Trophoblast cell (in vitro differentiated cells and primary cell): Measurements from ENCODE around the gene CNNM2.

ENCODE experiments used
- DNase-seq, 2 donors: peaks; one replicate each; pipeline ENCODE4 v3.0.0-alpha.2; 2016
- H2AFZ ChIP-seq: 2 replicates; pipeline ENCODE4 v1.6.1; 2013; ENCODE audit warnings: low read length, moderate library complexity, mild to moderate bottlenecking; ENCODE audit not compliant: insufficient read depth, poor library complexity
- H2AK5ac ChIP-seq: 2 replicates; pipeline ENCODE4 v1.6.1; 2013; ENCODE audit warnings: mild to moderate bottlenecking, low read length
- H2BK120ac ChIP-seq: 2 replicates; pipeline ENCODE4 v1.6.1; 2013; ENCODE audit warnings: low read length, mild to moderate bottlenecking, moderate library complexity; ENCODE audit not compliant: insufficient read depth, poor library complexity
- H2BK12ac ChIP-seq: 2 replicates; pipeline ENCODE4 v1.6.1; 2013; ENCODE audit warnings: mild to moderate bottlenecking, low read length, moderate library complexity
- H2BK5ac ChIP-seq: 2 replicates; pipeline ENCODE4 v1.6.1; 2013; ENCODE audit warnings: low read length, low read depth, moderate library complexity, mild to moderate bottlenecking; ENCODE audit not compliant: poor library complexity
- H3K14ac ChIP-seq: 2 replicates; pipeline ENCODE4 v1.6.1; 2013; ENCODE audit warnings: mild to moderate bottlenecking, low read length
- H3K18ac ChIP-seq: 2 replicates; pipeline ENCODE4 v1.6.1; 2013; ENCODE audit warnings: mild to moderate bottlenecking, low read length
- H3K23ac ChIP-seq: 2 replicates; pipeline ENCODE4 v1.6.1; 2013; ENCODE audit warnings: low read length
- H3K27ac ChIP-seq: 2 replicates; pipeline ENCODE4 v1.5.1; 2013; ENCODE audit warnings: low read depth, mild to moderate bottlenecking, inconsistent platforms, low read length, moderate library complexity
- H3K27me3 ChIP-seq: 2 replicates; pipeline ENCODE4 v1.6.1; 2013; ENCODE audit warnings: inconsistent platforms, mild to moderate bottlenecking, low read length, moderate library complexity; ENCODE audit not compliant: insufficient read depth
- H3K36me3 ChIP-seq, 2 experiments: 1 replicate in 1 of 2; 2 replicates in 1 of 2; pipeline ENCODE4 v1.6.1; 2013; ENCODE audit warnings: low read length in 2 of 2, mild to moderate bottlenecking in 2 of 2, moderate library complexity in 1 of 2; ENCODE audit not compliant: insufficient read depth in 2 of 2, control insufficient read depth in 1 of 2
- H3K4ac ChIP-seq: 2 replicates; pipeline ENCODE4 v1.6.1; 2013; ENCODE audit warnings: low read depth, mild to moderate bottlenecking, low read length, moderate library complexity
- H3K4me1 ChIP-seq, 2 experiments: 1 replicate in 1 of 2; 2 replicates in 1 of 2; pipeline ENCODE4 v1.6.1; 2013; ENCODE audit warnings: low read length in 2 of 2, mild to moderate bottlenecking in 2 of 2, moderate library complexity in 1 of 2; ENCODE audit not compliant: insufficient read depth in 2 of 2, control insufficient read depth in 1 of 2
- H3K4me2 ChIP-seq: 2 replicates; pipeline ENCODE4 v1.6.1; 2013; ENCODE audit warnings: inconsistent platforms, mild to moderate bottlenecking, low read length, moderate library complexity
- H3K4me3 ChIP-seq: 2 replicates; pipeline ENCODE4 v1.5.1; 2013; ENCODE audit warnings: mild to moderate bottlenecking, low read depth, low read length, inconsistent platforms
- H3K79me1 ChIP-seq: one replicate; pipeline ENCODE4 v1.6.1; 2013; ENCODE audit warnings: low read length
- H3K79me2 ChIP-seq: 2 replicates; pipeline ENCODE4 v1.6.1; 2013; ENCODE audit warnings: low read length, mild to moderate bottlenecking; ENCODE audit not compliant: control insufficient read depth, insufficient read depth, poor library complexity
- H3K9ac ChIP-seq: 2 replicates; pipeline ENCODE4 v1.6.1; 2013; ENCODE audit warnings: mild to moderate bottlenecking, low read length
- H3K9me3 ChIP-seq: 2 replicates; pipeline ENCODE4 v1.6.1; 2013; ENCODE audit warnings: low read depth, mild to moderate bottlenecking, control low read depth, inconsistent platforms, low read length; ENCODE audit not compliant: insufficient read depth
- H4K12ac ChIP-seq: 2 replicates; pipeline ENCODE4 v1.6.1; 2013; ENCODE audit warnings: low read depth, mild to moderate bottlenecking, low read length, moderate library complexity
- H4K8ac ChIP-seq: 2 replicates; pipeline ENCODE4 v1.6.1; 2013; ENCODE audit warnings: low read depth, mild to moderate bottlenecking, low read length, moderate library complexity
- H4K91ac ChIP-seq: one replicate; pipeline ENCODE4 v1.6.1; 2013; ENCODE audit warnings: low read depth, mild to moderate bottlenecking, low read length, moderate library complexity
- WGBS: extraction: QIAGEN DNeasy Blood & Tissue Kit; methylation state at CpG from one replicate; pipeline ENCODE4 v1.1.7; 2013; ENCODE audit warnings: missing lambda C conversion rate; ENCODE audit not compliant: insufficient read length, insufficient coverage; ENCODE audit errors: extremely low coverage; 5-methylcytosine and 5-hydroxymethylcytosine counted together

The CNNM2 gene

DNA sequence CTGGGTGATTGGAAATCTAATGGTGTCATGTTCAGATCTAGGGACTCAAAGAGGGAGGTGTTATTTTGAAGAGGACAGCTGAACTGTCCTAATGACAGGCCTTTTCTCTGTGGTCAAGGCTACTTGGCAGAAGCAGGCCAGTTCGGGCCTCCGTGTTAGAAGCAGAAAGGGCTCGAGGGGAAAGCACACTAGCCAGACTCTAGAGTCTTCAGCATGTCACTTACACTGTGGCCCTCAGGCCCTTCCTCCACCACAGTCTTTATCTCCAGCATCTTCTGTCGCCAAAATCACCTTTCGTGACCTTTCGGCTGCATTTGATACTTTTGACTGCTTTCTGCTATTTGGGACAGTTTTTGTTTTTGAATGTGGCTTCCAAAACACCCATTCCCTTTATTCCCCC lies 123.3 kb downstream of the CNNM2 start:
- Histone ChIP-seq H3K79me1 (no peaks in the 10 kb centered on the region), H2AK5ac (no peak overlapping the region), H3K27ac (no peak overlapping the region), H3K4ac (no peak overlapping the region), H4K91ac (no peak overlapping the region), H3K4me3 (no peak overlapping the region), H3K18ac (no peak overlapping the region), H4K12ac (no peak overlapping the region), H3K9ac (no peak overlapping the region), H3K14ac (no peak overlapping the region), H3K36me3 (no peaks in the 10 kb centered on the region), H3K4me2 (no peak overlapping the region), H2BK120ac (no peak overlapping the region), H3K23ac (no peak overlapping the region), H2AFZ (no peak overlapping the region), H3K9me3 (no peaks in the 10 kb centered on the region), H3K27me3 (no peaks in the 10 kb centered on the region), H3K79me2 (no peaks in the 10 kb centered on the region), H2BK12ac (no peak overlapping the region), H4K8ac (no peak overlapping the region), H3K4me1 (peaks cover 0 to 14% of the 10 kb centered on the region in 2 experiments), H2BK5ac (no peak overlapping the region)
- WGBS: no CpG with 5 or more reads among the region's 6 CpGs
- DNase-seq: no peak

DNA sequence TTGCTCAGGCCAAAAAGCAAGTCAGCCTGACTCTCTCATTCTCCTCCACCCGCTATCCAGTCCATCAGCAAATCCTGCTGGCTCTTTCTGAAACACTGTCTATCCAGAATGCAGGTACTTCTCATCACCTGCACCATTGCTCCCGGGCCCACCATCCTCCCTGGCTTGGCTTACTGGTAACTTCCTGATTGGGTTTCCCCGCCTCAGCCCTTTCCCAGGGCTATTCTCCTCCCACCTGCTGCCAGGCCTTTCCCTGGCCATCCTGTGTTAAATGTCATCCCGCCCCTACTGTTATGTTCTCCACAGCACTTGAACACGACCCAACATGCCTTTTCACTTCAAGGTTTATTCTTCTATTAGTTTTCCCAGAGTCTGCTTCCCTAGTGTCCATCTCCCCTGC lies 124.0 kb downstream of the CNNM2 start:
- Histone ChIP-seq H2BK5ac (no peak overlapping the region), H2AFZ (no peak overlapping the region), H2BK12ac (no peak overlapping the region), H3K79me1 (no peaks in the 10 kb centered on the region), H3K9ac (no peak overlapping the region), H3K27me3 (no peaks in the 10 kb centered on the region), H4K91ac (no peak overlapping the region), H3K79me2 (no peaks in the 10 kb centered on the region), H3K4me3 (no peak overlapping the region), H3K4me2 (no peak overlapping the region), H3K36me3 (no peaks in the 10 kb centered on the region), H4K12ac (no peak overlapping the region), H3K23ac (no peak overlapping the region), H3K18ac (no peak overlapping the region), H2AK5ac (no peak overlapping the region), H2BK120ac (no peak overlapping the region), H3K4ac (no peak overlapping the region), H3K9me3 (no peaks in the 10 kb centered on the region), H3K4me1 (peaks cover 0 to 14% of the 10 kb centered on the region in 2 experiments), H3K14ac (no peak overlapping the region), H3K27ac (no peak overlapping the region), H4K8ac (no peak overlapping the region)
- no CpG with 5 or more reads among the region's 5 CpGs for WGBS
- DNase-seq: no peak

DNA sequence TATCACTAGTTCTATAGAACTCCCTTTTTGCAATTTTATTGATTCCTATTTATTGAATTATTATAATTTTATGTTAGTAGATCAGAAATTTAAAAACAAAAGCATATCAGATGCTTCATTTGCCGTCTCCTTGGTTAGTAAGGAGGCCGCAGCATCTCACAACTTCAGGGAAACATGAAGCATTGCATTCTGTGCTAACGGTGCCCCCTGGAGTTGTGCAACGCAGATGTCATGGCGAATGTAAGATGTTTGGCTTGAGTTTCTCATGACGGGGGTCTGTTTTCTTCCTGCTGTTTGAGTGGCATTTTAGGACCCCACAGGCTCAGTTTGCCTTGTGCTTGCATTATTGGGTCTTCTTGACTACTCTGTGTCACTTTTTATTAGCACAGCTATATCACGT lies 124.8 kb downstream of the CNNM2 start:
- no peaks in the 10 kb centered on the region for H3K79me2 ChIP-seq
- no peak for DNase-seq
- no peak overlapping the region for H3K18ac ChIP-seq
- H2AK5ac ChIP-seq: no peak overlapping the region
- WGBS: no CpG with 5 or more reads among the region's 7 CpGs
- no peak overlapping the region for H2BK120ac ChIP-seq
- no peak overlapping the region for H3K9ac ChIP-seq
- H4K8ac ChIP-seq: no peak overlapping the region
- H3K27ac ChIP-seq: no peak overlapping the region
- H2BK12ac ChIP-seq: no peak overlapping the region
- H3K4me3 ChIP-seq: no peak overlapping the region
- no peak overlapping the region for H3K14ac ChIP-seq
- no peak overlapping the region for H4K12ac ChIP-seq
- peaks cover 0 to 14% of the 10 kb centered on the region in 2 experiments for H3K4me1 ChIP-seq
- H4K91ac ChIP-seq: no peak overlapping the region
- no peak overlapping the region for H3K23ac ChIP-seq
- no peaks in the 10 kb centered on the region for H3K79me1 ChIP-seq
- no peak overlapping the region for H2BK5ac ChIP-seq
- no peaks in the 10 kb centered on the region for H3K36me3 ChIP-seq
- no peak overlapping the region for H3K4ac ChIP-seq
- H3K4me2 ChIP-seq: no peak overlapping the region
- H2AFZ ChIP-seq: no peak overlapping the region
- no peaks in the 10 kb centered on the region for H3K9me3 ChIP-seq
- H3K27me3 ChIP-seq: no peaks in the 10 kb centered on the region

DNA sequence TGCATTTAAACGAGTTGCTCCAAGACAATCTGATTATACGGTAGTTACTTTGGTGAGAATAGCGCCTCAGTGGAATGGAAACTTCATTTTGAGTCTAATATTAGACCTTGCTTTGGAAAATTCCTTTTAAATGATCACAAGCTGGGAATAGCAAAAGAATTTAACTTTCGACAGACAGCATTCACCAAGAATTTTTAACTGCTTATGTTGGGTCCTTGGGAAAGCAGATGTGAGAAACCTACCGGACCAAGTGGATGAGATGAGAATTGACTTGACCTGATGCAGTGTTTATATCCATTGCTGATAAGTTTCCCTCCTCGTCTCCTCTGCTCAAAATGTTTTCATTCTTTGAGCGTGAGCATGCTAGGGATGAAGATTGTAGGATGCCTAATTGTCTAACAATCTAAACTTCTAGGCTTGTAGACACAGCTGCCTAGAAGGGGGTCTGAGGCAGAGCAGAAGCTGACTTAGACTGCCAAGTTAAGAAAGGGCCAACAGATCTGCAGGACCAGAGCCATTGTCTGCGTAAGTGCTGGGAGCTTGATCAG lies 126.9 kb downstream of the CNNM2 start:
- no CpG with 5 or more reads among the region's 8 CpGs for WGBS
- Histone ChIP-seq H2BK120ac (no peak overlapping the region), H2BK5ac (no peak overlapping the region), H3K79me1 (no peaks in the 10 kb centered on the region), H3K36me3 (no peaks in the 10 kb centered on the region), H4K8ac (no peak overlapping the region), H2AK5ac (no peak overlapping the region), H3K14ac (no peak overlapping the region), H3K9me3 (no peaks in the 10 kb centered on the region), H3K18ac (no peak overlapping the region), H3K27me3 (no peaks in the 10 kb centered on the region), H2BK12ac (no peak overlapping the region), H3K4me3 (no peak overlapping the region), H3K27ac (no peak overlapping the region), H3K9ac (no peak overlapping the region), H3K4me1 (peaks cover 0 to 14% of the 10 kb centered on the region in 2 experiments), H2AFZ (no peak overlapping the region), H4K91ac (no peak overlapping the region), H3K4ac (no peak overlapping the region), H3K79me2 (no peaks in the 10 kb centered on the region), H3K23ac (no peak overlapping the region), H3K4me2 (no peak overlapping the region), H4K12ac (no peak overlapping the region)
- DNase-seq: peak; percentile 72 to 90
